ENCODE measurements around the gene NUMBL.

DNA sequence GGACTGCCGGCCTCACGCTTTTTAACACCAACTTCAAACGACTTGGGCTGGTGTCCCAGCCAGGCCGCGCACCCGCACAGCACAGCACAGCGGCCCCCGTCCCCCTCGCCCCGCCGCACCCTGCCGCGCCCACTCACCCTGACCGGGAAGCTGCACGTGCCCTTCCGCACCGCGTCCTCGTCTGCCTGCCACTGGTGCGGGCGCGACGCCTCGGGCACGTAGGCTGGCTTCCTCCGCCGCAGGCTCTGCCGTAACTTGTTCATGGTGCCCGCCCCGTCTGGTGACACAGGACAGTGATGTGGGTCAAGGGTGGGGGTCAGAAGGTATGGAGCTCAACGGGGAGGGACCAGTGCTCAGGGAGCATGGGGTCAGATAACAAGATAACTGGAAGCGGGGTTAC, 6.2 kb downstream of the NUMBL start:
- TF ChIP-seq FOXP2 (optimal IDR thresholded peaks at IDR 0.05; ENCODE audit: borderline replicate concordance, extremely low read depth, extremely low read length, insufficient read depth) (no peak), POLR2AphosphoS5 (IDR thresholded peaks at IDR 0.05; ENCODE audit: low read depth, low read length) (no peak)
